ENCODE data around the gene RAD54L.
"Not testable (repeated sequence)": the region's sequence is repeated elsewhere in the genome, so short reads cannot be mapped to it uniquely, and the experiment has no call there.

Gene RAD54L

GRCh38 chr1:46220808-46221207 is 26.8 kb upstream of the RAD54L start:
- no peak overlapping the region for H3K4me3 ChIP-seq (ENCODE audit: insufficient read length, low read depth)
- H3K36me3 ChIP-seq (ENCODE audit: insufficient read depth, insufficient read length, low read length), result no peaks in the 10 kb centered on the region
- DNase-seq (ENCODE audit: low read depth, low spot score), result no peak
- H3K9ac ChIP-seq (ENCODE audit: insufficient read length, low read depth), result no peak overlapping the region
- no peaks in the 10 kb centered on the region for H3K9me3 ChIP-seq (ENCODE audit: insufficient read depth, low read length)
- H3K4me1 ChIP-seq (ENCODE audit: insufficient read depth, insufficient read length), result peaks cover 30% of the 10 kb centered on the region
- no peak for TF ChIP-seq YY1 (IDR thresholded peaks at IDR 0.05; ENCODE audit: insufficient read depth, insufficient read length)
- no peak for TF ChIP-seq ZNF274 (IDR thresholded peaks at IDR 0.05; ENCODE audit: low read depth, low read length)
- no peaks in the 10 kb centered on the region for H3K27me3 ChIP-seq (ENCODE audit: insufficient read depth, insufficient read length)

- TF ChIP-seq SUZ12 (IDR thresholded peaks at IDR 0.05; ENCODE audit: extremely low read depth, insufficient read depth, insufficient read length), result no peak
- TF ChIP-seq YY1 (IDR thresholded peaks at IDR 0.05; ENCODE audit: insufficient read depth, insufficient read length), result peak; percentile 13
- H3K9ac ChIP-seq (ENCODE audit: insufficient read length, low read depth), result peak overlapping the region; percentile 46
- H3K4me3 ChIP-seq (ENCODE audit: insufficient read length, low read depth), result no peak overlapping the region
- peaks cover 30% of the 10 kb centered on the region for H3K4me1 ChIP-seq (ENCODE audit: insufficient read depth, insufficient read length)
- peak; percentile 56 for DNase-seq (ENCODE audit: low read depth, low spot score)
- H3K27me3 ChIP-seq (ENCODE audit: insufficient read depth, insufficient read length), result no peaks in the 10 kb centered on the region
- no peaks in the 10 kb centered on the region for H3K9me3 ChIP-seq (ENCODE audit: insufficient read depth, low read length)
- H3K36me3 ChIP-seq (ENCODE audit: insufficient read depth, insufficient read length, low read length), result no peaks in the 10 kb centered on the region
Measured at GRCh38 chr1:46221749-46222148, 25.8 kb upstream of the RAD54L start.

GRCh38 chr1:46223055-46223454 is 24.5 kb upstream of the RAD54L start:
- peaks cover 30% of the 10 kb centered on the region for H3K4me1 ChIP-seq (ENCODE audit: insufficient read depth, insufficient read length)
- not testable (repeated sequence) for H3K27me3 ChIP-seq (ENCODE audit: insufficient read depth, insufficient read length); H3K4me3 ChIP-seq (ENCODE audit: insufficient read length, low read depth); H3K9me3 ChIP-seq (ENCODE audit: insufficient read depth, low read length); DNase-seq (ENCODE audit: low read depth, low spot score); H3K36me3 ChIP-seq (ENCODE audit: insufficient read depth, insufficient read length, low read length)
- peak overlapping the region; percentile 23 for H3K9ac ChIP-seq (ENCODE audit: insufficient read length, low read depth)

- Histone ChIP-seq H3K36me3 (ENCODE audit: insufficient read depth, insufficient read length, low read length) (no peaks in the 10 kb centered on the region), H3K9me3 (ENCODE audit: insufficient read depth, low read length) (no peaks in the 10 kb centered on the region), H3K4me3 (ENCODE audit: insufficient read length, low read depth) (no peak overlapping the region), H3K9ac (ENCODE audit: insufficient read length, low read depth) (peak overlapping the region; percentile 37), H3K27me3 (ENCODE audit: insufficient read depth, insufficient read length) (no peaks in the 10 kb centered on the region), H3K4me1 (ENCODE audit: insufficient read depth, insufficient read length) (peaks cover 30% of the 10 kb centered on the region)
- TF ChIP-seq ZNF274 (IDR thresholded peaks at IDR 0.05; ENCODE audit: low read depth, low read length) (no peak), SUZ12 (IDR thresholded peaks at IDR 0.05; ENCODE audit: extremely low read depth, insufficient read depth, insufficient read length) (no peak), YY1 (IDR thresholded peaks at IDR 0.05; ENCODE audit: insufficient read depth, insufficient read length) (no peak)
- DNase-seq (ENCODE audit: low read depth, low spot score), result peak; percentile 88
Measured at GRCh38 chr1:46223472-46223943, 24.1 kb upstream of the RAD54L start.

- H3K9ac ChIP-seq (ENCODE audit: insufficient read length, low read depth), result no peak overlapping the region
- no peaks in the 10 kb centered on the region for H3K27me3 ChIP-seq (ENCODE audit: insufficient read depth, insufficient read length)
- no peak for TF ChIP-seq YY1 (IDR thresholded peaks at IDR 0.05; ENCODE audit: insufficient read depth, insufficient read length)
- no peak for TF ChIP-seq ZNF274 (IDR thresholded peaks at IDR 0.05; ENCODE audit: low read depth, low read length)
- TF ChIP-seq SUZ12 (IDR thresholded peaks at IDR 0.05; ENCODE audit: extremely low read depth, insufficient read depth, insufficient read length), result no peak
- H3K9me3 ChIP-seq (ENCODE audit: insufficient read depth, low read length), result no peaks in the 10 kb centered on the region
- H3K4me3 ChIP-seq (ENCODE audit: insufficient read length, low read depth), result no peak overlapping the region
- H3K36me3 ChIP-seq (ENCODE audit: insufficient read depth, insufficient read length, low read length), result no peaks in the 10 kb centered on the region
- no peak for DNase-seq (ENCODE audit: low read depth, low spot score)
- H3K4me1 ChIP-seq (ENCODE audit: insufficient read depth, insufficient read length), result peaks cover 28% of the 10 kb centered on the region
Measured at GRCh38 chr1:46224966-46225365, 22.6 kb upstream of the RAD54L start.

- H3K9ac ChIP-seq (ENCODE audit: insufficient read length, low read depth); H3K27me3 ChIP-seq (ENCODE audit: insufficient read depth, insufficient read length); H3K4me3 ChIP-seq (ENCODE audit: insufficient read length, low read depth); DNase-seq (ENCODE audit: low read depth, low spot score); H3K36me3 ChIP-seq (ENCODE audit: insufficient read depth, insufficient read length, low read length); H3K9me3 ChIP-seq (ENCODE audit: insufficient read depth, low read length); H3K4me1 ChIP-seq (ENCODE audit: insufficient read depth, insufficient read length): not testable (repeated sequence)
Measured at GRCh38 chr1:46231231-46231630, 16.3 kb upstream of the RAD54L start.

- no peak for DNase-seq (ENCODE audit: low read depth, low spot score)
- TF ChIP-seq SUZ12 (IDR thresholded peaks at IDR 0.05; ENCODE audit: extremely low read depth, insufficient read depth, insufficient read length) (no peak), YY1 (IDR thresholded peaks at IDR 0.05; ENCODE audit: insufficient read depth, insufficient read length) (no peak), ZNF274 (IDR thresholded peaks at IDR 0.05; ENCODE audit: low read depth, low read length) (no peak)
- Histone ChIP-seq H3K4me1 (ENCODE audit: insufficient read depth, insufficient read length) (no peaks in the 10 kb centered on the region), H3K27me3 (ENCODE audit: insufficient read depth, insufficient read length) (no peaks in the 10 kb centered on the region), H3K9ac (ENCODE audit: insufficient read length, low read depth) (no peak overlapping the region), H3K4me3 (ENCODE audit: insufficient read length, low read depth) (no peak overlapping the region), H3K36me3 (ENCODE audit: insufficient read depth, insufficient read length, low read length) (no peaks in the 10 kb centered on the region), H3K9me3 (ENCODE audit: insufficient read depth, low read length) (peaks cover 34% of the 10 kb centered on the region)
Measured at GRCh38 chr1:46236882-46237281, 10.7 kb upstream of the RAD54L start.

GRCh38 chr1:46238865-46239264 is 8.7 kb upstream of the RAD54L start:
- not testable (repeated sequence) for H3K36me3 ChIP-seq (ENCODE audit: insufficient read depth, insufficient read length, low read length); H3K4me1 ChIP-seq (ENCODE audit: insufficient read depth, insufficient read length); H3K9ac ChIP-seq (ENCODE audit: insufficient read length, low read depth); DNase-seq (ENCODE audit: low read depth, low spot score); H3K4me3 ChIP-seq (ENCODE audit: insufficient read length, low read depth); H3K27me3 ChIP-seq (ENCODE audit: insufficient read depth, insufficient read length)
- peaks cover 34% of the 10 kb centered on the region for H3K9me3 ChIP-seq (ENCODE audit: insufficient read depth, low read length)

GRCh38 chr1:46241733-46242132 is 5.8 kb upstream of the RAD54L start:
- not testable (repeated sequence) for DNase-seq (ENCODE audit: low read depth, low spot score); H3K36me3 ChIP-seq (ENCODE audit: insufficient read depth, insufficient read length, low read length); H3K4me1 ChIP-seq (ENCODE audit: insufficient read depth, insufficient read length); H3K9ac ChIP-seq (ENCODE audit: insufficient read length, low read depth); H3K4me3 ChIP-seq (ENCODE audit: insufficient read length, low read depth); H3K27me3 ChIP-seq (ENCODE audit: insufficient read depth, insufficient read length)
- H3K9me3 ChIP-seq (ENCODE audit: insufficient read depth, low read length), result peaks cover 28% of the 10 kb centered on the region
